ENCODE measurements around the gene OTX1.

Gene OTX1

DNA sequence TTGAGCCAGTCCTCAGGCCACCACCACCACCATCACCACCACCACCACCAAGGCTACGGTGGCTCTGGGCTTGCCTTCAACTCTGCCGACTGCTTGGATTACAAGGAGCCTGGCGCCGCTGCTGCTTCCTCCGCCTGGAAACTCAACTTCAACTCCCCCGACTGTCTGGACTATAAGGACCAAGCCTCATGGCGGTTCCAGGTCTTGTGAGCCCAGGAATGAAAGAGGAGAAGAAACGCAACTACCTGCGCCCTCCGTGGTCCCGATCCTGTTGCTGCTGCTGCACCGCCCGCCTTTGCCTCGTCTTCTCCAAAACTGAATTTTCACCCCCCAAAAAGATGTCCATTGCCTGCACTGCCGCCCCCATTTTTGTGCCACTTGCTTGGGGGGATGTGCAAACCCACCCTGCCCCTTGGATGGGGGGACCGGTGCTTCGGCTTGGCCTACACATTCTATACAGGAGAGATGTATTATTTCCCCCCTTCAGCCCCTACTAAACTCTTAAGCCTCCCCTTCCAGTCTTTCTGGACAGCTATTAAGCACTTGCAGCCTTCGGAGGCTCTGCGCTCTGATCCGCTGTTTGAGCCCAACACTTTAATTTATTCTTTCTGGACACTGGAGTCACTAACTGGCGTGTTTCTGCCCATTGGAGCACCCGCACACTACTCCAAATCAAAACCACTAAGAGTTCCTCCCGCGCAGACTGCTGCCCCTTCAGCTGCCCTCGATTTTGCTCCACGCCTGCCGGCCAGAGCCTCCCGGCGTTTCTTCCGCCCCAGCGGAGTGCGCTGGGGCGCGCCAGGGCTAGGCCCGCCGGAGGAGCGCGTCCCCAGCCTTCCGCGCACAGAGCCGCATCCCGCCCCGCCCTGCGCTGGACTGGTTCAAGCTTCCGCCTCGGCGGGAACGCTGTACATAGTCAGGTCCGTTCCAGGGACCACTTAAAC, 5.7 kb downstream of the OTX1 start:
- POLR2A ChIA-PET: no interaction called here
- DNase-seq (ENCODE audit: low read depth, low spot score): no peak
- no peak for TF ChIP-seq CTCF (IDR thresholded peaks at IDR 0.05; ENCODE audit: insufficient read depth, low read length, missing control alignments)
- no peak overlapping the region for H3K4me3 ChIP-seq (ENCODE audit: low read depth, low read length)
- CTCF ChIA-PET: no interaction called here

DNA sequence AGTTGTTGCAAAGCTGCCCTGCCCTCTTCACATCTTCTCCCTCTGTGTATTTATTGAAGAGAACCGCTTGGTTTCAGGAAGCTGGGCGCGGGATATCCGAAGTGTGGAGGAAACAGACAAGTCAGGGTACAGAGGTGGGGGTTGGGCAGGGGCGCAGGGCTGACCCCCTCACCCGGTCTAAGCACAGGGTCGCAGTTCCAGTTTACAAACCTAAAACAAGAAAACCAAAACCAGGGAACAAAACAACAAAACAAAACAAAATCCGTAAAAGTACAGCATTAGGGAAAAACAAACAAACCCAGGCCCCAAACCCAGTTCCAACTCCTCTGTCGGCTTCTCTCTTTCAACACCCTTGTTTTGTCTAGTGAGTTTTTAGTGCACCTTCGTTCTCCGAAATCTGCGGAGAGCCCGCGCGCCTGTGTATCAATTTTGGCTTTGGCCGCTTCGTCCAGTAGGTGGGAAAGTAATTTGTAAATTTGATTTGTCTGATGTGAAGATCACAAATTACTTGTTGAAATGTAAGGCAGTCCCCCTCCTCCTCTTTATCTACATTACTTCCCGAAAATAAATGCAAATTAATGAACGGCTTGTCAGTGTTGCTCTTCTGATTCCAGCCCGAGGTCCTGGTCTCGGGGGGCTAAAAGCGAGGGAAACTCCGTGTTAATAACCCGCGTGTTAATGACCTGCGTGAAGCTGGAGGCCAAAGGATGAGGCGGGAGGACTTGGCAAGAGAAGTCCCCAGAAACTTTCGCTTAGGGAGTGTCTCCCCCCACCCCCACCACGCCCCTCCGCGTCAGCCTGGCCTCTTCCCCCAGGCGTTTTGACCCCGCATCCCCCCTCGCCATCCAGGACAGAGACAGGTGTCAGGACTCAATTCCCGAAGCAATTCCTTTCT, 6.9 kb downstream of the OTX1 start:
- H3K4me3 ChIP-seq (ENCODE audit: low read depth, low read length): no peak overlapping the region
- TF ChIP-seq CTCF (IDR thresholded peaks at IDR 0.05; ENCODE audit: insufficient read depth, low read length, missing control alignments): no peak
- ChIA-PET POLR2A (no interaction called here), CTCF (interaction anchor here (0.9 kb wide), 1 partner anchor 9 kb away, joined by 3 read pairs; no protein-coding TSS in a partner anchor)
- DNase-seq (ENCODE audit: low read depth, low spot score): no peak

GRCh38 chr2:63058144-63058920, 7.7 kb downstream of the OTX1 start:
- H3K4me3 ChIP-seq (ENCODE audit: low read depth, low read length): no peak overlapping the region
- CTCF ChIA-PET: interaction anchor here (0.9 kb wide), 1 partner anchor 10 kb away, joined by 3 read pairs; no protein-coding TSS in a partner anchor
- POLR2A ChIA-PET: no interaction called here
- TF ChIP-seq CTCF (IDR thresholded peaks at IDR 0.05; ENCODE audit: insufficient read depth, low read length, missing control alignments): no peak
- no peak for DNase-seq (ENCODE audit: low read depth, low spot score)

DNA sequence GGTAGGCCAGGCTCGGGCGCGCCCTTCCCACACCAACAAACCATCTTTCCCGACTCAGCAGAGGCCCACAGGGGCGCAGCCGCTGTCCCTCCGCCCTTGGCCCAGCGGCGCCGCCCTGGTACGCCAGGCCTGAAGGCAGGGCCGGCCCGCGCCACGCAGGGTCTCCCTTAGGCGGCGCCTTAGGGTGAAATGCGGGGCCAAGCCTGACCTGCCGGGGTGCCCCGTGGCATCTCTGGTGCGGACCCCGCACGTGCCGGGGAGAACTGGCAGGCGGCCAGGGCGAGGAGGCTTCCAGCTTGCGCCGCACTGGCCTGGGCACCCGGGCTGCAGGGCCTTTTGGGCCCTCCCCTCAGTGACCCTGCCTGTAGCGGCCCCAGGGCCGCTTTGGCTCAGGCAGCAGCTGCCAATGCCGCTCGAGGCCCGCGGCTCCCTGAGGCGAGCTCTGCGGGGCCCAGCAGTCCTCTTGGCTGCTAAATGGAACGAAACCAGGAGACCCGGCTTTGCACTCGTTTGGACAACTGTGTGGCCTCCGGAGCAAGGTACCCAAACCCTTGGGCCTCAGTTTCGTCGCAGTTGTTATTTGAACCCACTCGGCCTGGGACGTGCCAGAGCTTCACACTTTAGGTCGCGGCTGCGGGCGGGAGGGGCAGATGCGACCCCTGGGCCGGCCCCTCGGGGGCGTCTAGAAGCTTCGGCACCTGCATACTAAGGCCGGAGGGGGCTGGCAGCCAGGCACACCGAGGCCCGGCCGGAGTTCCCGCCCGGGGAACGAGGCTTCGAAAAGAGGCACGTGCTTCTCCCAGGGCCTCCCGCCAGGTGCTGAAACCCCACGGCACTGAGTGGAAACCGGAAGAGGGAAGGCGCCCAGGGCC, 8.5 kb downstream of the OTX1 start:
- no peak overlapping the region for H3K4me3 ChIP-seq (ENCODE audit: low read depth, low read length)
- TF ChIP-seq CTCF (IDR thresholded peaks at IDR 0.05; ENCODE audit: insufficient read depth, low read length, missing control alignments): no peak
- ChIA-PET CTCF (no interaction called here), POLR2A (no interaction called here)
- no peak for DNase-seq (ENCODE audit: low read depth, low spot score)

DNA sequence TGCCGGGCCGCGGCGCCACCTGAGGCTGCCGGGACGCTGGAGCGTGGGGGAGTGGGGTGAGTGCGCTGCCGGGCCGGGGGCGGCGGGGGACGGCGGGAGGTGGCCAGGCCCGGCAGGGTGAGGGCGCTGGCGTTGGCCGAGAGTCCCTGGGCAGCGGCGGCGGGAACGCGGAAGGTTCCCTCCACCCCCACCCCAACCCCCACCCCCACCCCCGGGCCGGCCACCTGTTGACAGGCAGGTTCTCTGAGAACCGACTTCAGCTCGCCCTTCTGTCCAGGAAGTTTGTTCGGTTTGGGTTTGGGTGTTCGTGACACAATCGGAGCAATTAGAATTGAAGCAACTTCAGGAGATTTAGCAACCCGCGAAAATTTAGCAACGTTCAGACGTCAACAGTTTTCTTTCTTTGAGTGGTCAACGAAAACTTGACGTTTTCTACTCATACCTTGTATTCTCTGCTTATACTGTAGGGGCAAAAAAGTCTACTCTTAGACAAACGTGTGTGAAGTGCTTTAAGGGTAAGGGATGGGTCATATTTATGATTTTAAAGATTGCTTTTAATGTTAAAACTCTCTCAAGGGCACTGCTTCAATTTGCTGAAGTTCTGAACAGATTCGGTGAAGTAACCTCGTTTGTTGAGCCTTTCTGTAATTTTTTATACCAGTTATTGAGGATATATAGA, 9.3 kb downstream of the OTX1 start:
- no peak for TF ChIP-seq CTCF (IDR thresholded peaks at IDR 0.05; ENCODE audit: insufficient read depth, low read length, missing control alignments)
- POLR2A ChIA-PET: no interaction called here
- H3K4me3 ChIP-seq (ENCODE audit: low read depth, low read length): no peak overlapping the region
- CTCF ChIA-PET: no interaction called here
- DNase-seq (ENCODE audit: low read depth, low spot score): no peak
